AG04450 (cell line): ENCODE data around the gene FN1. TPM values are rescaled to one million over a fixed set of nuclear protein-coding genes. Genes with fewer than 3 reads are reported as not detected.
A peak's percentile ranks its signal among the peaks of the same experiment; 100 is the strongest.

Experiments used
- CTCF ChIA-PET: fragments of 300-600, 350-600 bp; formaldehyde crosslinking; extraction: SDS; loops from one replicate; lab custom pipeline; 2022; ENCODE audit warnings: antibody characterized with exemption, inconsistent platforms; lab: Charles Lee
- POLR2A ChIA-PET: fragments of 350-600 bp; formaldehyde crosslinking; extraction: SDS; loops from one replicate; lab custom pipeline; 2021; ENCODE audit warnings: antibody characterized with exemption, inconsistent platforms; lab: Yijun Ruan, JAX
- DNase-seq: peaks from one replicate; pipeline ENCODE4 v3.0.0-alpha.2; 2011; ENCODE audit warnings: low read depth, low spot score
- H3K27ac ChIP-seq: one replicate; pipeline ENCODE4 v1.5.1; 2012; ENCODE audit warnings: low read depth, low read length, control low read depth
- H3K27me3 ChIP-seq: one replicate; pipeline ENCODE4 v1.6.0; 2012; ENCODE audit warnings: low read length; ENCODE audit not compliant: control insufficient read depth, insufficient read depth
- H3K4me3 ChIP-seq: 2 replicates; pipeline ENCODE4 v1.5.1; 2011; ENCODE audit warnings: mild to moderate bottlenecking, low read depth, low read length, control low read depth
- H3K9me3 ChIP-seq: 2 replicates; pipeline ENCODE4 v1.5.1; 2012; ENCODE audit warnings: low read length; ENCODE audit not compliant: control insufficient read depth, insufficient read depth
- polyA plus RNA-seq: library from polyadenylated mRNA; depleted of rRNA; stranded (reverse); fragments of >200 nt; gene quantifications from 2 replicates; pipeline ENCODE4 v1.2.3, GENCODE V29; 2011
- TF ChIP-seq, protein P1 (sequence below): IDR thresholded peaks from 2 replicates; pipeline ENCODE4 v1.5.1; 2011; ENCODE audit warnings: low read depth, low read length, control low read depth, inconsistent platforms

FN1 gene
- polyA plus RNA-seq, 1 experiment = 6,646 TPM

DNA sequence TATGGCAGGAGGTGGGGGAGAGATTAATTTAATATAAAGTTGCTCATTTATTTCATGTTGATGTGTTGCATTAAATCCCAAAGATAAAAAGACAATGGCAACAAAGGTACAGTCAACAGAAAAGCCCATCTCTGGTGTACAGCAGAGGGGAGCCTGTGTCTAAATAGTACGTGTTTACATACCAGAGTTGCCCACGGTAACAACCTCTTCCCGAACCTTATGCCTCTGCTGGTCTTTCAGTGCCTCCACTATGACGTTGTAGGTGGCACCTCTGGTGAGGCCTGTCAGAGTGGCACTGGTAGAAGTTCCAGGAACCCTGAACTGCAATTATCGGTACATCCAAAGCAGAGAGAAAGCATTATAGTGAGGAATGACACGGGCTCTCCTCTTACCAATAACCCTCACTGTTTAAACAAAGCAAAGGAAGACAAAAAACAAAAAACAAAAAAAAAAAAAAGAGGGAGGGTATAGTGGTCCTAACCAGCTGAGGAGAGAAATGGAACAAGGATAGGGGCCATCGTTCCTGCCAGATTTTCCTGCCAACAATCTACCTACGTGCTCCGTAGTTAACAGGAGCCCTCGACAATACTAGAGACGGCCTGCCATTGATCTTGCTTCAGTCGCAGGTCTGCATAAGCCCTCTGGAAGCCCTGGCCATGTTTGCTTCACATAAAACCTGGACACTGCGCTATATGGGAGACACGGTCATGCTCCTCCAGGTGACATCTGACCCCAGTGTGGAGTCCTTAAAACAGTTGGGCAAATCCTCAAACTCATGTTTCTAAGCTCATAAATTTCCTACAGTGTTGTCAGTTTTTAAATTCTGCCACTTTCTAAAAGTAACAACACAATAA lies 65.5 kb downstream of the FN1 start:
- H3K4me3 ChIP-seq = no peak overlapping the region
- CTCF ChIA-PET = no interaction called here
- peak overlapping the region; percentile 43 for H3K27ac ChIP-seq
- TF ChIP-seq, protein P1, sequence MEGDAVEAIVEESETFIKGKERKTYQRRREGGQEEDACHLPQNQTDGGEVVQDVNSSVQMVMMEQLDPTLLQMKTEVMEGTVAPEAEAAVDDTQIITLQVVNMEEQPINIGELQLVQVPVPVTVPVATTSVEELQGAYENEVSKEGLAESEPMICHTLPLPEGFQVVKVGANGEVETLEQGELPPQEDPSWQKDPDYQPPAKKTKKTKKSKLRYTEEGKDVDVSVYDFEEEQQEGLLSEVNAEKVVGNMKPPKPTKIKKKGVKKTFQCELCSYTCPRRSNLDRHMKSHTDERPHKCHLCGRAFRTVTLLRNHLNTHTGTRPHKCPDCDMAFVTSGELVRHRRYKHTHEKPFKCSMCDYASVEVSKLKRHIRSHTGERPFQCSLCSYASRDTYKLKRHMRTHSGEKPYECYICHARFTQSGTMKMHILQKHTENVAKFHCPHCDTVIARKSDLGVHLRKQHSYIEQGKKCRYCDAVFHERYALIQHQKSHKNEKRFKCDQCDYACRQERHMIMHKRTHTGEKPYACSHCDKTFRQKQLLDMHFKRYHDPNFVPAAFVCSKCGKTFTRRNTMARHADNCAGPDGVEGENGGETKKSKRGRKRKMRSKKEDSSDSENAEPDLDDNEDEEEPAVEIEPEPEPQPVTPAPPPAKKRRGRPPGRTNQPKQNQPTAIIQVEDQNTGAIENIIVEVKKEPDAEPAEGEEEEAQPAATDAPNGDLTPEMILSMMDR = no peak
- POLR2A ChIA-PET = no interaction called here
- H3K27me3 ChIP-seq = no peaks in the 10 kb centered on the region
- no peaks in the 10 kb centered on the region for H3K9me3 ChIP-seq
- DNase-seq = no peak

DNA sequence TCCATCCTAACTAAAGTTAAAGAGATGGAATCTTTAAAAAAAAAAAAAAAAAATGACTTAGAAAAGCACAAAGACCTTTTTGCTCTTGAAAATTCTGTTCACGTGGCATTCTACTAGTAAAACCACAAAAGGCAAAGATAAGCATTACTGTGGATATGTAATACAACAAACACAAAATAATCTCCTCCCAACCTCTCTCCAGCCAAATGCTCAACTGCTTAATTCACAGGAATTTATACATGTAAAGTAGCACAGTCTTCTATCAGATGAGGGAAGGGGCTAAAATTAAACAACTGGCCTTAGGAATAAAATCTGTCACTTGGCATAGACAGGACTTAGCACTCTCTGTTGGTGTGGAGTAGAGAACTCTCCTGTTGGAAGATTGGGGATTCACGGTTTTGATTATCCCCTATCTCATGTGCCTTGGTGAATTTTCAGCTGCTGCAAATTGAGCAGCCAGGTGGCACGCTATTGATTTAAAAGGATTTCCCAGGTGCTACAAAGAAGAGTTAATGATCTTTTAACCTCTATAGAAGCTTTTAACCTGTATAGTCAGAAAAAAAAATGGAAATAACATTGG lies 66.6 kb downstream of the FN1 start:
- TF ChIP-seq, protein P1 = no peak
- ChIA-PET CTCF (no interaction called here), POLR2A (no interaction called here)
- DNase-seq = no peak
- Histone ChIP-seq H3K9me3 (no peaks in the 10 kb centered on the region), H3K27me3 (no peaks in the 10 kb centered on the region), H3K4me3 (no peak overlapping the region), H3K27ac (no peak overlapping the region)

DNA sequence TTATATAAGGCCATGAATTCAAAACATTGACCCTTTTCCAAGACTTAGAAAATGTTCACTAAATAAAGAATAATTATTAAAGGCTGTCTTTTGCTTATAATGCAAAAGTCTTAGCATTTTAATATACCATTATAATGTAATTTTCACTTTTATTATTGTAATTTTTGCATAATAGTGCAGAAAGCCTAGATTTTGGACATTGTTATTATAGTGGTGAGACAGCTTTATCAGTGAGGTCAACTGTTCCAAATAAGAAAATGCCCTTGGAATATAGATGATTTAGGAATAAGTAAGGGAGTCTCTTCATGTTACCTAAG lies 67.4 kb downstream of the FN1 start:
- TF ChIP-seq, protein P1 = no peak
- DNase-seq = no peak
- Histone ChIP-seq H3K27ac (no peak overlapping the region), H3K27me3 (no peaks in the 10 kb centered on the region), H3K4me3 (no peak overlapping the region), H3K9me3 (no peaks in the 10 kb centered on the region)
- CTCF ChIA-PET = no interaction called here
- POLR2A ChIA-PET = no interaction called here

DNA sequence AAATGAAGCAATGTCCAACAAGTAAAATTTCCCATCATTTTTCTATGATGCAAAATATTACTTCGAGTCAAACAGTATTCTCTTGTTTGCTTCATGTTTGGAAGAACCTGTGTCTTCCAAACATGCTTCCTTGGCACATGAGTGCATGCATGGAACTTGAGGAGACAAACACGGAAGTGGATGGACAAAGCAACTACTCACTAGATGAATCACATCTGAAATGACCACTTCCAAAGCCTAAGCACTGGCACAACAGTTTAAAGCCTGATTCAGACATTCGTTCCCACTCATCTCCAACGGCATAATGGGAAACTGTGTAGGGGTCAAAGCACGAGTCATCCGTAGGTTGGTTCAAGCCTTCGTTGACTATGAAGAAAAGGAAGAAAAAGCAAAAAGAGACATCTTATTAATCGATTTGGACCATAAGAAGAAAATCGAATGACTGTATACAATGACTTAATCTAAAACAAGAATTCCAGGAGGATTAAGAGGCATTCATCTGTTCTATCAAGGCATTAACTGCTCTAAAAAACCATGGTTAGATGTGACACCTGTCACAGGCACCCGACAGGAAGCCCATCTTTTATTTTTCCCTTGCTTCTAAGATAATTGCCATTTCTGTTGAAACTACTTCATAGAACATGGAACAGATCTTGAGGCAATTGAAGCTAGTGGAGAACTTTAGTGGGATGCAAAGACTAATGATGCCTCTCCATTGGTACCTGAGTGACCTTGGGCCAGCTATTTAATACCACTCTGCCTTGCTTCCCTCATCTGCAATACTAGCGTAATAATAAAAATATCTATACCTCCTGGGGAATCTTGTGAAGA lies 68.0 kb downstream of the FN1 start:
- Histone ChIP-seq H3K9me3 (no peaks in the 10 kb centered on the region), H3K27ac (no peak overlapping the region), H3K27me3 (no peaks in the 10 kb centered on the region), H3K4me3 (no peak overlapping the region)
- DNase-seq = peak; percentile 55
- POLR2A ChIA-PET = no interaction called here
- CTCF ChIA-PET = interaction anchor here (0.6 kb wide), 1 partner anchor 466 kb away, joined by 5 read pairs; no protein-coding TSS in a partner anchor
- TF ChIP-seq, protein P1 = no peak
